Measurements from ENCODE around the gene ZMYM1. TPM values are rescaled to one million over a fixed set of nuclear protein-coding genes. Genes with fewer than 3 reads are reported as not detected.
A peak's percentile ranks its signal among the peaks of the same experiment; 100 is the strongest.
"Not testable (repeated sequence)": the region's sequence is repeated elsewhere in the genome, so short reads cannot be mapped to it uniquely, and the experiment has no call there.

The ZMYM1 gene
- total RNA-seq, 6 experiments from 2014 or later = 14.5 to 20.2 (median 18.2) TPM

GRCh38 chr1:35136780-35137179 is 57.6 kb downstream of the ZMYM1 start:
- H3K27ac Mint-ChIP-seq = no peak overlapping the region
- DNase-seq = no peak
- H3K4me1 Mint-ChIP-seq (ENCODE audit: low read depth) = peaks cover 10% of the 10 kb centered on the region; the same call in 1 of the 2 replicates
- H3K9me3 Mint-ChIP-seq = no peaks in the 10 kb centered on the region
- TF ChIP-seq, protein P1, sequence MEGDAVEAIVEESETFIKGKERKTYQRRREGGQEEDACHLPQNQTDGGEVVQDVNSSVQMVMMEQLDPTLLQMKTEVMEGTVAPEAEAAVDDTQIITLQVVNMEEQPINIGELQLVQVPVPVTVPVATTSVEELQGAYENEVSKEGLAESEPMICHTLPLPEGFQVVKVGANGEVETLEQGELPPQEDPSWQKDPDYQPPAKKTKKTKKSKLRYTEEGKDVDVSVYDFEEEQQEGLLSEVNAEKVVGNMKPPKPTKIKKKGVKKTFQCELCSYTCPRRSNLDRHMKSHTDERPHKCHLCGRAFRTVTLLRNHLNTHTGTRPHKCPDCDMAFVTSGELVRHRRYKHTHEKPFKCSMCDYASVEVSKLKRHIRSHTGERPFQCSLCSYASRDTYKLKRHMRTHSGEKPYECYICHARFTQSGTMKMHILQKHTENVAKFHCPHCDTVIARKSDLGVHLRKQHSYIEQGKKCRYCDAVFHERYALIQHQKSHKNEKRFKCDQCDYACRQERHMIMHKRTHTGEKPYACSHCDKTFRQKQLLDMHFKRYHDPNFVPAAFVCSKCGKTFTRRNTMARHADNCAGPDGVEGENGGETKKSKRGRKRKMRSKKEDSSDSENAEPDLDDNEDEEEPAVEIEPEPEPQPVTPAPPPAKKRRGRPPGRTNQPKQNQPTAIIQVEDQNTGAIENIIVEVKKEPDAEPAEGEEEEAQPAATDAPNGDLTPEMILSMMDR (IDR thresholded peaks at IDR 0.05) = no peak
- H3K4me3 Mint-ChIP-seq = no peak overlapping the region; the same call in 1 of the 2 replicates
- H3K36me3 Mint-ChIP-seq (ENCODE audit: low read depth) = no peaks in the 10 kb centered on the region
- peaks cover 19% of the 10 kb centered on the region for H3K27me3 Mint-ChIP-seq (ENCODE audit: insufficient read depth)

GRCh38 chr1:35137590-35137989 is 58.4 kb downstream of the ZMYM1 start:
- not testable (repeated sequence) for DNase-seq; H3K4me1 Mint-ChIP-seq (ENCODE audit: low read depth); H3K9me3 Mint-ChIP-seq; H3K4me3 Mint-ChIP-seq; H3K36me3 Mint-ChIP-seq (ENCODE audit: low read depth); H3K27ac Mint-ChIP-seq
- peaks cover 19% of the 10 kb centered on the region for H3K27me3 Mint-ChIP-seq (ENCODE audit: insufficient read depth)

GRCh38 chr1:35142294-35142693 is 63.1 kb downstream of the ZMYM1 start:
- not testable (repeated sequence) for H3K4me3 Mint-ChIP-seq; H3K27ac Mint-ChIP-seq; H3K36me3 Mint-ChIP-seq (ENCODE audit: low read depth); DNase-seq; H3K9me3 Mint-ChIP-seq
- Mint-ChIP-seq H3K27me3 (ENCODE audit: insufficient read depth) (peaks cover 26% of the 10 kb centered on the region), H3K4me1 (ENCODE audit: low read depth) (peaks cover 13% of the 10 kb centered on the region)

DNA sequence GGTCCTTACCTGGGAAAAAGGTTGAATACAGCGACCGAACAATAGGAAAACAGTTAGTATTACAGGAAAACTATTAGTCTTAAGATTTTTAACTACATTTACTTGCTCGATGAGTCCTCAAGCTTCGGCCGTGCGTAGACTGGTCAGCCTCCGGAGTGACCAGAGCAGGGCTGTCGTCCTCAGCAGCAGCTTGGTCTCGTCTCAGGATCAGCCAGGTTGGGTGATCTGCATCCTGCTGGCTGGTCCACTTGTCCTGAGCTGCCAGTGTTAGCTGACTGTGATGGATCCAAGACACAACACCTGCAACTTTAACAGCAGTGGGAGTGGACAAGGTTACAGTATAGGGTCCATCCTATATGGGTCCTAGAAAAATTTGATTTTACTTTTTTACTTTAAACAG is 63.5 kb downstream of the ZMYM1 start:
- peaks cover 28% of the 10 kb centered on the region for H3K27me3 Mint-ChIP-seq (ENCODE audit: insufficient read depth)
- not testable (repeated sequence) for H3K9me3 Mint-ChIP-seq; H3K4me3 Mint-ChIP-seq; H3K36me3 Mint-ChIP-seq (ENCODE audit: low read depth); H3K27ac Mint-ChIP-seq; DNase-seq
- peaks cover 13% of the 10 kb centered on the region for H3K4me1 Mint-ChIP-seq (ENCODE audit: low read depth)

GRCh38 chr1:35143737-35144508 is 64.7 kb downstream of the ZMYM1 start:
- no peaks in the 10 kb centered on the region for H3K36me3 Mint-ChIP-seq (ENCODE audit: low read depth)
- H3K4me3 Mint-ChIP-seq = no peak overlapping the region
- DNase-seq = no peak

GRCh38 chr1:35145892-35146549 is 66.8 kb downstream of the ZMYM1 start:
- H3K9me3 Mint-ChIP-seq; H3K36me3 Mint-ChIP-seq (ENCODE audit: low read depth); H3K27ac Mint-ChIP-seq; DNase-seq: not testable (repeated sequence)
- Mint-ChIP-seq H3K27me3 (ENCODE audit: insufficient read depth) (peaks cover 34% of the 10 kb centered on the region), H3K4me1 (ENCODE audit: low read depth) (peaks cover 13% of the 10 kb centered on the region), H3K4me3 (peak overlapping the region; percentile 17; the same call in 1 of the 2 replicates)

More at GRCh38 chr1:35143737-35144508, 64.7 kb downstream of the ZMYM1 start:
- no peak overlapping the region for H3K27ac Mint-ChIP-seq
- no peaks in the 10 kb centered on the region for H3K9me3 Mint-ChIP-seq
- TF ChIP-seq, protein P1 (IDR thresholded peaks at IDR 0.05) = no peak
- H3K27me3 Mint-ChIP-seq (ENCODE audit: insufficient read depth) = peaks cover 35% of the 10 kb centered on the region
- H3K4me1 Mint-ChIP-seq (ENCODE audit: low read depth) = peaks cover 13% of the 10 kb centered on the region

DNA sequence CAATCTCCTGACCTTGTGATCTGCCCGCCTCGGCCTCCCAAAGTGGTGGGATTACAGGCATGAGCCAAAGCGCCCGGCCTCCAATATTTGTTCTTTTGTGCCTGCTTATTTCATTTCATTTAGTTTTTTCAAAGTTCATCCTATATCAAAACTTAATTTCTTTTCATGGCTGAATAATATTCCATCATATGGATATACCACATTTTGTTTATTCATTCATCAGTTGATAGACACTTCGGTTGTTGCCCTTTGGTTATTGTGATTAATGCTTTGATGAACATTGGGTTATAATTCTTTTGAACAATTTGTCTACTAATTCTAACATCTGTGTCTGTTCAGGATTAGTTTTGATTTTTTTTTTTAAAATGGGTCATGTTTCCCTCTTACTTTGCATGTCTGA is 72.0 kb downstream of the ZMYM1 start:
- peaks cover 6% of the 10 kb centered on the region; the same call in 1 of the 2 replicates for H3K9me3 Mint-ChIP-seq
- TF ChIP-seq, protein P1 (IDR thresholded peaks at IDR 0.05) = no peak
- H3K27me3 Mint-ChIP-seq (ENCODE audit: insufficient read depth) = peaks cover 22% of the 10 kb centered on the region
- H3K4me3 Mint-ChIP-seq = no peak overlapping the region
- no peaks in the 10 kb centered on the region for H3K36me3 Mint-ChIP-seq (ENCODE audit: low read depth)
- peaks cover 5% of the 10 kb centered on the region for H3K4me1 Mint-ChIP-seq (ENCODE audit: low read depth)
- no peak for DNase-seq
- no peak overlapping the region for H3K27ac Mint-ChIP-seq
